Naive thymus-derived CD4-positive, alpha-beta T cell (primary cell): ENCODE results near the gene MAP3K4. TPM values are rescaled to one million over a fixed set of nuclear protein-coding genes. Genes with fewer than 3 reads are reported as not detected.
"Not testable (repeated sequence)": the region's sequence is repeated elsewhere in the genome, so short reads cannot be mapped to it uniquely, and the experiment has no call there.

Experiments
- ATAC-seq: fragments of 150-1000 bp; cut with Tn5 transposase; 2 replicates; pipeline ENCODE4 v1.10.0; 2021; ENCODE audit warnings: mild to moderate bottlenecking, moderate library complexity
- CTCF ChIA-PET: fragments of 350-600 bp; sonication (Branson Sonifier 250); formaldehyde crosslinking; loops from one replicate; lab custom pipeline; 2021; ENCODE audit warnings: antibody characterized with exemption; lab: Charles Lee
- POLR2A ChIA-PET: fragments of 350-600 bp; sonication (Branson Sonifier 250); formaldehyde crosslinking; loops from one replicate; lab custom pipeline; 2021; ENCODE audit warnings: antibody characterized with exemption, inconsistent platforms; lab: Charles Lee
- DNase-seq, 9 donors: peaks; one replicate each; pipeline versions ENCODE4 v3.0.0 to v3.0.0-alpha.2; 2020 to 2022; ENCODE audit warnings: mixed read lengths in 1 of 9
- H3K27ac ChIP-seq: one replicate; pipeline ENCODE4 v1.7.0; 2013; ENCODE audit warnings: mild to moderate bottlenecking, low read depth, low read length, moderate library complexity
- H3K27me3 ChIP-seq, 2 donors: one replicate each; pipeline ENCODE4 v1.7.0; 2013; ENCODE audit warnings: low read length in 2 of 2, mild to moderate bottlenecking in 2 of 2, moderate library complexity in 2 of 2; ENCODE audit not compliant: control insufficient read depth in 2 of 2, insufficient read depth in 2 of 2
- H3K36me3 ChIP-seq, 3 experiments: 1 replicate in 2 of 3; 2 replicates in 1 of 3; pipeline ENCODE4 v1.7.0; 2013; ENCODE audit warnings: low read length in 3 of 3, mild to moderate bottlenecking in 3 of 3, moderate library complexity in 1 of 3; ENCODE audit not compliant: insufficient read depth in 3 of 3, control insufficient read depth in 2 of 3
- H3K4me1 ChIP-seq, 2 donors: one replicate each; pipeline ENCODE4 v1.7.0; 2013; ENCODE audit warnings: low read length in 2 of 2, mild to moderate bottlenecking in 2 of 2, moderate library complexity in 1 of 2; ENCODE audit not compliant: control insufficient read depth in 2 of 2, insufficient read depth in 2 of 2
- H3K4me3 ChIP-seq: 2 replicates; pipeline ENCODE4 v1.7.0; 2013; ENCODE audit warnings: mild to moderate bottlenecking, low read length
- H3K9me3 ChIP-seq, 3 experiments: 1 replicate in 2 of 3; 2 replicates in 1 of 3; pipeline ENCODE4 v1.7.0; 2013; ENCODE audit warnings: low read length in 3 of 3; ENCODE audit not compliant: control insufficient read depth in 2 of 3
- H3K27ac Mint-ChIP-seq, 9 donors: one replicate each; pipeline ENCODE4 v1.8.0; 2020 to 2022; ENCODE audit warnings: mixed read lengths in 9 of 9, mild to moderate bottlenecking in 8 of 9, moderate library complexity in 5 of 9, inconsistent platforms in 2 of 9
- H3K27me3 Mint-ChIP-seq, 5 donors: one replicate each; pipeline ENCODE4 v1.8.0; 2021 to 2022; ENCODE audit warnings: mixed read lengths in 5 of 5, mild to moderate bottlenecking in 1 of 5
- H3K36me3 Mint-ChIP-seq, 5 donors: one replicate each; pipeline ENCODE4 v1.8.0; 2020 to 2022; ENCODE audit warnings: mixed read lengths in 5 of 5, mild to moderate bottlenecking in 3 of 5, inconsistent platforms in 1 of 5
- H3K4me1 Mint-ChIP-seq, 7 donors: one replicate each; pipeline ENCODE4 v1.8.0; 2020 to 2022; ENCODE audit warnings: mixed read lengths in 7 of 7, mild to moderate bottlenecking in 3 of 7, inconsistent platforms in 1 of 7
- H3K4me3 Mint-ChIP-seq, 10 donors: one replicate each; pipeline ENCODE4 v1.8.0; 2020 to 2022; ENCODE audit warnings: mild to moderate bottlenecking in 10 of 10, mixed read lengths in 10 of 10, moderate library complexity in 6 of 10, inconsistent platforms in 2 of 10
- H3K9me3 Mint-ChIP-seq, 11 donors: one replicate each; pipeline ENCODE4 v1.8.0; 2020 to 2022; ENCODE audit warnings: mixed read lengths in 11 of 11, mild to moderate bottlenecking in 4 of 11, inconsistent platforms in 1 of 11, moderate library complexity in 1 of 11
- intact Hi-C, 2 donors: fragments of 100-400 bp; cut with micrococcal nuclease; formaldehyde crosslinking; loops; one replicate each; pipeline ENCODE4 v1.15.1; 2023
- polyA plus RNA-seq, 2 donors: library from polyadenylated mRNA; unstranded; fragments of 300-500 nt; fragmentation: Illumina TruSeq; gene quantifications; one replicate each; pipeline ENCODE4 v1.2.3, GENCODE V29; 2021
- total RNA-seq, 6 experiments: library from RNA in 5 of 6; stranded (reverse) in 5 of 6; gene quantifications; 1 replicate in 5 of 6; 2 replicates in 1 of 6; pipeline ENCODE4 v1.2.3 and lab custom pipeline; 2021 to 2026

MAP3K4 gene
- total and polyA plus RNA-seq, 7 experiments from 2014 or later = 4.5 to 81.2 (median 55.4) TPM

DNA sequence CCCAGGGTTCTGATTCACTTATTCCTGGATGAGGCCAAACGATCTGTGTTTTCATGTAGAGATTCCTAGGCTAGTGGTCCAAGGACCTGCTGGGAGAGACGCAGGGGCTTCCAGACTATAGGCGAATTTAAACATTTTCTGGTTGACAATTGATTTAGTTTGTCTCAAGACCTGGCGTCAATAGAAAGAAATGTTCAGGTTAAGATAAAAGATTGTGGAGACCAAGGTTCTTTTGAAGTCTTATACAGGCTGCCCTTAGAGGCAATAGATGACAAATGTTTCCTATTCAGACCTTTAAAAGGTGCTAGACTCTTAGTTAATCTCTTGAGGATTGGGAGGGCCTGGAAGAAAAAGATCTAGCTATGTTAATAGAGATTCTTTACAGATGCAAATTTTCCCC lies 15.6 kb upstream of the MAP3K4 start:
- H3K27me3 ChIP-seq, H3K4me3 ChIP-seq, H3K4me3 Mint-ChIP-seq, H3K9me3 ChIP-seq, DNase-seq, H3K9me3 Mint-ChIP-seq, intact Hi-C loops, H3K27ac Mint-ChIP-seq, ATAC-seq, CTCF ChIA-PET, H3K36me3 ChIP-seq, H3K36me3 Mint-ChIP-seq, H3K4me1 ChIP-seq, POLR2A ChIA-PET, H3K4me1 Mint-ChIP-seq, H3K27ac ChIP-seq: not testable (repeated sequence)
- peaks cover under 1 to 13% (median 9%) of the 10 kb centered on the region in 5 donors for H3K27me3 Mint-ChIP-seq

DNA sequence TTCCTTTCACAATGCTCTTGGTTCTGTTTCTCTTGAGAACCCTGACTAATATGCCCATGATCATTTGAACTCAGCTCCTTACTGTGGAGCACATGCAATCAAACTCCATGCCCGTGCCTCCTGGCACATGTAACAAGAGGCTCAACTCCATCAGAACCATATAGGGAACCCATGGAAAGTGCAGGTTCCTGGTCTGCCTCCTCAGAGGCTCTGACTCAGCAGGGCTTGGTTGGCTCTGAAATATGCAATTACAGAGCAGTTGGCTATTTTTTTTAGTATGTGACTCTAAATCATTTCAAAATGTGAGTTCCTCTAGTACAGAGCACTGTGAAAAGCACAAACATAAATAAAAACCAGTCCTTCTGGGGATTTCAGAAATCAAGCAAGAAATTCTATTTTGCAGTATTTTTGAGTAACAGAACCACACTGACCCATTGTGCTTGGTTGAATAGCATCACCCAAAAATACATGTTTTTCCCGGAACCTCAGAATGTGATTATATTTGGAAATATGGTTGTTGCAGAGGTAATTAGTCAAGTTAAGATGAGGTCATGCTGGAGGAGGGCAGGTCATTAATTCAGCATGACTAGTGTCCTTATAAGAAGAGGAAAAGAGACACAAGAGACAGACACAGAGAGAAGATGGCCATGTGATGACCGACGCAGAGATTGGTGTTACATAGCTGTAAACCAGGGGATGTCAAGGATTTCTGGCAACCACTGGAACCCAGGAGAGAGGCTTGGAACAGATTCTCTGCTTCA lies 13.2 kb upstream of the MAP3K4 start:
- H3K27me3 ChIP-seq = no peaks in the 10 kb centered on the region
- DNase-seq (no peak), ATAC-seq (no peak)
- H3K4me1 Mint-ChIP-seq = no peaks in the 10 kb centered on the region
- H3K27ac Mint-ChIP-seq = peak overlapping the region in 1 of 9 donors; percentile 56
- no peak overlapping the region for H3K4me3 Mint-ChIP-seq
- peaks cover 0 to 6% (median 0%) of the 10 kb centered on the region in 3 experiments for H3K9me3 ChIP-seq
- no peak overlapping the region for H3K4me3 ChIP-seq
- peaks cover 0 to 4% (median 0%) of the 10 kb centered on the region in 5 donors for H3K36me3 Mint-ChIP-seq
- ChIA-PET CTCF (interaction anchor here (0.6 kb wide), 1 partner anchor 296 kb away, joined by 5 read pairs; the partner anchor contains the start of gene AGPAT4), POLR2A (no interaction called here)
- peaks cover 5 to 9% (median 6%) of the 10 kb centered on the region in 5 donors for H3K27me3 Mint-ChIP-seq
- intact Hi-C loops = no loop called here
- no peak overlapping the region for H3K27ac ChIP-seq
- H3K4me1 ChIP-seq = no peaks in the 10 kb centered on the region
- peaks cover 0 to 14% (median 5%) of the 10 kb centered on the region in 11 donors for H3K9me3 Mint-ChIP-seq
- no peaks in the 10 kb centered on the region for H3K36me3 ChIP-seq

- Mint-ChIP-seq H3K4me1 (no peaks in the 10 kb centered on the region), H3K9me3 (peaks cover 0 to 23% (median 11%) of the 10 kb centered on the region in 11 donors), H3K4me3 (no peak overlapping the region), H3K36me3 (peaks cover 0 to 8% (median 4%) of the 10 kb centered on the region in 5 donors), H3K27me3 (peaks cover 0 to 9% (median 5%) of the 10 kb centered on the region in 5 donors), H3K27ac (no peak overlapping the region)
- no peaks in the 10 kb centered on the region for H3K27me3 ChIP-seq
- no peak for DNase-seq
- H3K9me3 ChIP-seq = peaks cover 0 to 12% (median 0%) of the 10 kb centered on the region in 3 experiments
- intact Hi-C loops = no loop called here
- ChIA-PET POLR2A (no interaction called here), CTCF (no interaction called here)
- H3K36me3 ChIP-seq = no peaks in the 10 kb centered on the region
- no peak overlapping the region for H3K27ac ChIP-seq
- ATAC-seq = no peak
- H3K4me3 ChIP-seq = no peak overlapping the region
- H3K4me1 ChIP-seq = no peaks in the 10 kb centered on the region
Measured at GRCh38 chr6:160979061-160979708, 12.4 kb upstream of the MAP3K4 start.

DNA sequence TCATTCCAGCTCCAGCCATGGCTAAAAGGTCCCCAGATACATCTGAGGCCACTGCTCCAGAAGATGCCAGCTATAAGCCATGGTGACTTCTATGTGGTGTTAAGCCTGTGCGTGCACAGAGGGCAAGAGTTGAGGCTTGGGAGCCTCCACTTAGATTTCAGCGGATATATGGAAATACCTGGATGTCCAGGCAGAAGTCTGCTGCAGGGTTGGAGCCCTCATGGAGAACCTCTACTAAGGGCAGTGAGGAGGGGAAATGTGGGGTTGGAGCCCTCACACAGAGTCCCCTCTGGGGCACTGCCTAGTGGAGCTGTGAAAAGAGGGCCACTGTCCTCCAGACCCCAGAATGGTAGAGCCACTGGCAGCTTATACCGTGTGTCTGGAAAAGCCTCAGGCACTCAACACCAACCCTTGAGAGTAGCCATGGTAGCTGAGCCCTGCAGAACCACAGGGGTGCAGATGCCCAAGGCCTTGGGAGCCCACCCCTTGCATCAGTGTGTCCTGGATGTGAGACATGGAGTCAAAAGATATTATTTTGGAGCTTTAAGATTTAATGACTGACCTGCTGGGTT lies 8.1 kb upstream of the MAP3K4 start:
- Mint-ChIP-seq H3K9me3 (peaks cover 6 to 43% (median 18%) of the 10 kb centered on the region in 11 donors), H3K27me3 (peaks cover 3 to 19% (median 8%) of the 10 kb centered on the region in 5 donors), H3K36me3 (peaks cover 0 to 13% (median 7%) of the 10 kb centered on the region in 5 donors)
- H3K4me3 ChIP-seq, DNase-seq, H3K4me3 Mint-ChIP-seq, H3K4me1 Mint-ChIP-seq, H3K36me3 ChIP-seq, POLR2A ChIA-PET, intact Hi-C loops, CTCF ChIA-PET, H3K27ac Mint-ChIP-seq, H3K27ac ChIP-seq, H3K27me3 ChIP-seq, H3K4me1 ChIP-seq, ATAC-seq: not testable (repeated sequence)
- peaks cover 0 to 12% (median 0%) of the 10 kb centered on the region in 3 experiments for H3K9me3 ChIP-seq

DNA sequence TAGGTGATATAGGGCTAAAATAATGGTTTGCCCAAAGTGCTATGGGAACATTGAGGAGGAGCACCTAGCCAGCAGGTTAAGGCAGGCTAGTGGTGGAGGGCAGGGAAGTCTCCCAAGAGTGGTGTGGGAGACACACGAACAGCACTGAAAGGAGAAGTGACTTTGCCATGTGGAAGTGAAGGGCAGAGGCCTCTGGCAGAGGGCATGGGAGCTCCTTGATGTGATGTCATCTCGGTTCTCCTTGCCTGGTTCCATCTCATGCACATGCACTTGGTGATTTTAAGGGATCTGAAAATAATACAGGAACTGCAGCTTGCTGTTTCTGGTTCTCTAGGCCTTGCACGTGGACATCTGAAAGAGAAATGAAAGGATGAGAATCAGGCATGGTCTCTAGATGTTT lies 4.7 kb upstream of the MAP3K4 start:
- H3K36me3 Mint-ChIP-seq = peaks cover 0 to 13% (median 7%) of the 10 kb centered on the region in 5 donors

DNA sequence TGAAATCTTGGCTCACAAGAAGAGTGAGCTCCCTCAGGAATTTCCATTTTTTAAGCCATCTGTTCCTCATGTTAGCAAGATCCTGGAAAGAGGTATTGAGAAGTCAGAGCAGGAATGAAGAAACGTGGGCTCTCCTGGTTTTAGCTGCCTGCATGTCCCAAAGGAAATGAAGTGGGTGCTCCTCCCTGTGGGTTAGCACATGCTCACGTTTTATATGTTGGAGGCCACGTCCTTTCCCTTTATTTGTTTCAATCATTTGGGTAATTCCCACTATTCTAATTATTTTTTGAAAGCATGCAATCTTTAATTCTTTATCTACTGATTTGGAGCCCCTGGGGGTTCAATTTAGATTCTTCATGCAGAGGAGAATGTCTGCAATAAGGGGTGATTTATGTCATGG lies 4.3 kb upstream of the MAP3K4 start:
- H3K4me3 Mint-ChIP-seq = no peak overlapping the region
- Histone ChIP-seq H3K9me3 (peaks cover 0 to 12% (median 0%) of the 10 kb centered on the region in 3 experiments), H3K4me3 (no peak overlapping the region), H3K27ac (no peak overlapping the region), H3K36me3 (peaks cover 0 to 10% (median 0%) of the 10 kb centered on the region in 3 experiments), H3K27me3 (no peaks in the 10 kb centered on the region), H3K4me1 (peaks cover 5 to 6% of the 10 kb centered on the region in 2 donors)
- DNase-seq (no peak), ATAC-seq (no peak)
- H3K27me3 Mint-ChIP-seq = peaks cover 3 to 31% (median 6%) of the 10 kb centered on the region in 5 donors
- CTCF ChIA-PET = no interaction called here
- H3K36me3 Mint-ChIP-seq = peaks cover 0 to 13% (median 7%) of the 10 kb centered on the region in 5 donors
- intact Hi-C loops = no loop called here
- H3K4me1 Mint-ChIP-seq = peaks cover 0 to 10% (median under 1%) of the 10 kb centered on the region in 7 donors
- H3K27ac Mint-ChIP-seq = no peak overlapping the region
- POLR2A ChIA-PET = no interaction called here
- peaks cover 6 to 36% (median 20%) of the 10 kb centered on the region in 11 donors for H3K9me3 Mint-ChIP-seq

More for the DNA sequence above, 4.7 kb upstream of the MAP3K4 start:
- Histone ChIP-seq H3K27me3 (no peaks in the 10 kb centered on the region), H3K9me3 (peaks cover 0 to 12% (median 0%) of the 10 kb centered on the region in 3 experiments), H3K36me3 (peaks cover 0 to 6% (median 0%) of the 10 kb centered on the region in 3 experiments), H3K27ac (no peak overlapping the region), H3K4me3 (no peak overlapping the region), H3K4me1 (peaks cover 5 to 6% of the 10 kb centered on the region in 2 donors)
- peaks cover 3 to 31% (median 6%) of the 10 kb centered on the region in 5 donors for H3K27me3 Mint-ChIP-seq
- H3K9me3 Mint-ChIP-seq = peaks cover 6 to 41% (median 18%) of the 10 kb centered on the region in 11 donors
- no peak overlapping the region for H3K27ac Mint-ChIP-seq
- peaks cover 0 to 9% (median 0%) of the 10 kb centered on the region in 7 donors for H3K4me1 Mint-ChIP-seq
- CTCF ChIA-PET = interaction anchor here (0.6 kb wide), 1 partner anchor 194 kb away, joined by 4 read pairs; no protein-coding TSS in a partner anchor
- POLR2A ChIA-PET = no interaction called here
- no peak overlapping the region for H3K4me3 Mint-ChIP-seq
- intact Hi-C loops = no loop called here
- DNase-seq (no peak), ATAC-seq (no peak)
